ENCODE results near the gene TSPAN4.

TSPAN4 gene

GRCh38 chr11:843818-844692 is 1.4 kb downstream of the TSPAN4 start (continued):
- TF ChIP-seq ZNF398 (tag by site-specific recombination; IDR thresholded peaks at IDR 0.05) (peak; percentile 58; the same call in 1 of the 2 replicates), ZNF621 (tag by site-specific recombination; IDR thresholded peaks at IDR 0.05) (no peak), SP7 (tag by site-specific recombination; IDR thresholded peaks at IDR 0.05) (peak; percentile 44), ZNF214 (tag by site-specific recombination; IDR thresholded peaks at IDR 0.05; ENCODE audit: borderline replicate concordance) (no peak)

GRCh38 chr11:844693-845644 is 2.3 kb downstream of the TSPAN4 start:
- peak overlapping the region; percentile 2; the same call in 1 of the 2 replicates for H3K4me3 ChIP-seq (ENCODE audit: low read depth, low read length)
- CTCF ChIA-PET = interaction anchor here (0.6 to 2.3 kb wide), 5 partner anchors 24 to 1305 kb away, joined by 3 to 9 read pairs (median 3); no protein-coding TSS in a partner anchor
- H3K27ac ChIP-seq (ENCODE audit: extremely low read depth, low read depth, low read length) = no peak overlapping the region
- H3K9me3 ChIP-seq (ENCODE audit: control insufficient read depth, insufficient read depth, low read depth, low read length) = no peaks in the 10 kb centered on the region
- POLR2A ChIA-PET = interaction anchor here (0.5 to 6.9 kb wide), 11 partner anchors 14 to 244 kb away, joined by 3 to 70 read pairs (median 3); partner anchors contain the start of genes CD151, CEND1, CRACR2B and PNPLA2
- H3K4me1 ChIP-seq (ENCODE audit: control insufficient read depth, insufficient read depth, low read length) = 0 out of 2 replicates have a peak, but pooled peaks cover 6% of the 10 kb centered on the region
- H3K36me3 ChIP-seq (ENCODE audit: control insufficient read depth in 2 of 2, insufficient read depth in 1 of 2, low read length in 2 of 2) = peaks cover 0 to 13% of the 10 kb centered on the region in 2 experiments; a peak in 1 of 3 replicates
- 0 out of 2 replicates have a peak, but pooled peaks have one; percentile 4 for TF ChIP-seq BCL11A (tag by site-specific recombination; IDR thresholded peaks at IDR 0.05; ENCODE audit: low read depth)
- TF ChIP-seq SCRT1 (tag by site-specific recombination; IDR thresholded peaks at IDR 0.05; ENCODE audit: borderline replicate concordance) = no peak
- no peak for TF ChIP-seq ZNF514 (tag by site-specific recombination; IDR thresholded peaks at IDR 0.05)
- TF ChIP-seq OSR2 (tag by site-specific recombination; IDR thresholded peaks at IDR 0.05) = no peak
- TF ChIP-seq ZNF280C (tag by site-specific recombination; IDR thresholded peaks at IDR 0.05) = no peak
- peak; percentile 89 for TF ChIP-seq KLF1 (tag by site-specific recombination; IDR thresholded peaks at IDR 0.05)
- peak; percentile 3 for TF ChIP-seq ZBTB26 (tag by site-specific recombination; optimal IDR thresholded peaks at IDR 0.05)
- TF ChIP-seq KLF8 (tag by site-specific recombination; IDR thresholded peaks at IDR 0.05) = no peak
- peak; percentile 42 for TF ChIP-seq ZFHX2 (tag by site-specific recombination; conservative IDR thresholded peaks at IDR 0.05)
- TF ChIP-seq ZNF645 (tag by site-specific recombination; IDR thresholded peaks at IDR 0.05) = no peak
- no peak for TF ChIP-seq ZNF311 (tag by site-specific recombination; IDR thresholded peaks at IDR 0.05; ENCODE audit: borderline replicate concordance)
- peak; percentile 50 for TF ChIP-seq SP2 (tag by site-specific recombination; IDR thresholded peaks at IDR 0.05)
- TF ChIP-seq BCL6B (tag by site-specific recombination; IDR thresholded peaks at IDR 0.05) = no peak
- no peak for TF ChIP-seq ZNF416 (tag by site-specific recombination; IDR thresholded peaks at IDR 0.05)
- TF ChIP-seq ZNF654 (tag by site-specific recombination; IDR thresholded peaks at IDR 0.05; ENCODE audit: low read depth) = no peak
- TF ChIP-seq ZNF350 (tag by site-specific recombination; IDR thresholded peaks at IDR 0.05) = no peak
- no peak for TF ChIP-seq ZNF202 (tag by site-specific recombination; IDR thresholded peaks at IDR 0.05; ENCODE audit: borderline replicate concordance)

Data from HEK293 (cell line).